ENCODE data around the gene TMEM61.
"Not testable (repeated sequence)": the region's sequence is repeated elsewhere in the genome, so short reads cannot be mapped to it uniquely, and the experiment has no call there.

Gene TMEM61

GRCh38 chr1:54956726-54957125 lies 23.7 kb upstream of the TMEM61 start:
- DNase-seq (ENCODE audit: low read depth): no peak
- no peak overlapping the region for H3K4me3 ChIP-seq (ENCODE audit: low read depth, low read length)

- no peak for DNase-seq (ENCODE audit: low read depth)
- H3K4me3 ChIP-seq (ENCODE audit: low read depth, low read length): no peak overlapping the region
Observed at GRCh38 chr1:54959241-54959640, 21.2 kb upstream of the TMEM61 start.

GRCh38 chr1:54962612-54963395 lies 17.6 kb upstream of the TMEM61 start:
- H3K4me3 ChIP-seq (ENCODE audit: low read depth, low read length): no peak overlapping the region
- no peak for DNase-seq (ENCODE audit: low read depth)

- H3K4me3 ChIP-seq (ENCODE audit: low read depth, low read length); DNase-seq (ENCODE audit: low read depth): not testable (repeated sequence)
Observed at GRCh38 chr1:54963829-54964228, 16.6 kb upstream of the TMEM61 start.

- no peak for DNase-seq (ENCODE audit: low read depth)
- H3K4me3 ChIP-seq (ENCODE audit: low read depth, low read length): no peak overlapping the region
Observed at GRCh38 chr1:54965624-54966340, 14.6 kb upstream of the TMEM61 start.

- no peak for DNase-seq (ENCODE audit: low read depth)
- no peak overlapping the region for H3K4me3 ChIP-seq (ENCODE audit: low read depth, low read length)
Observed at GRCh38 chr1:54967372-54967771, 13.1 kb upstream of the TMEM61 start.

GRCh38 chr1:54968551-54968950 lies 11.9 kb upstream of the TMEM61 start:
- H3K4me3 ChIP-seq (ENCODE audit: low read depth, low read length): no peak overlapping the region
- DNase-seq (ENCODE audit: low read depth): no peak

- no peak overlapping the region for H3K4me3 ChIP-seq (ENCODE audit: low read depth, low read length)
- no peak for DNase-seq (ENCODE audit: low read depth)
Observed at GRCh38 chr1:54969879-54970278, 10.5 kb upstream of the TMEM61 start.

GRCh38 chr1:54970901-54971300 lies 9.5 kb upstream of the TMEM61 start:
- DNase-seq (ENCODE audit: low read depth): no peak
- no peak overlapping the region for H3K4me3 ChIP-seq (ENCODE audit: low read depth, low read length)

GRCh38 chr1:54971317-54971791 lies 9.1 kb upstream of the TMEM61 start:
- no peak for DNase-seq (ENCODE audit: low read depth)
- H3K4me3 ChIP-seq (ENCODE audit: low read depth, low read length): no peak overlapping the region

- DNase-seq (ENCODE audit: low read depth): no peak
- H3K4me3 ChIP-seq (ENCODE audit: low read depth, low read length): no peak overlapping the region
Observed at GRCh38 chr1:54972436-54972835, 8.0 kb upstream of the TMEM61 start.

- no peak overlapping the region for H3K4me3 ChIP-seq (ENCODE audit: low read depth, low read length)
- no peak for DNase-seq (ENCODE audit: low read depth)
Observed at GRCh38 chr1:54973205-54973921, 7.1 kb upstream of the TMEM61 start.

- DNase-seq (ENCODE audit: low read depth): no peak
- no peak overlapping the region for H3K4me3 ChIP-seq (ENCODE audit: low read depth, low read length)
Observed at GRCh38 chr1:54975356-54976108, 4.9 kb upstream of the TMEM61 start.

GRCh38 chr1:54976747-54977146 lies 3.7 kb upstream of the TMEM61 start:
- no peak for DNase-seq (ENCODE audit: low read depth)
- no peak overlapping the region for H3K4me3 ChIP-seq (ENCODE audit: low read depth, low read length)

GRCh38 chr1:54977533-54978297 lies 2.7 kb upstream of the TMEM61 start:
- no peak for DNase-seq (ENCODE audit: low read depth)
- H3K4me3 ChIP-seq (ENCODE audit: low read depth, low read length): no peak overlapping the region

- DNase-seq (ENCODE audit: low read depth): no peak
- H3K4me3 ChIP-seq (ENCODE audit: low read depth, low read length): no peak overlapping the region
Observed at GRCh38 chr1:54978528-54979326, 1.7 kb upstream of the TMEM61 start.

- DNase-seq (ENCODE audit: low read depth): no peak
- no peak overlapping the region for H3K4me3 ChIP-seq (ENCODE audit: low read depth, low read length)
Observed at GRCh38 chr1:54979327-54979891, 1.0 kb upstream of the TMEM61 start.

GRCh38 chr1:54980046-54980527 lies 341 bp upstream of the TMEM61 start:
- peak overlapping the region; percentile 37 for H3K4me3 ChIP-seq (ENCODE audit: low read depth, low read length)
- no peak for DNase-seq (ENCODE audit: low read depth)
